KMS-11 (cell line): ENCODE data around the gene LRRTM4.

Experiments
- H2AFZ ChIP-seq: fragments of 200-600 bp; sonication (generic); 2 replicates; pipeline ENCODE4 v1.6.1; 2016; ENCODE audit warnings: antibody characterized with exemption, mixed run types, low read depth
- H3K27ac ChIP-seq: fragments of 200-600 bp; sonication (generic); 2 replicates; pipeline ENCODE4 v1.6.1; 2016; ENCODE audit warnings: mild to moderate bottlenecking, mixed run types
- H3K27me3 ChIP-seq: fragments of 200-600 bp; sonication (generic); 2 replicates; pipeline ENCODE4 v1.6.1; 2017; ENCODE audit warnings: mild to moderate bottlenecking, low read depth, mixed run types, moderate library complexity; ENCODE audit not compliant: insufficient read depth
- H3K36me3 ChIP-seq: fragments of 200-600 bp; sonication (generic); 2 replicates; pipeline ENCODE4 v1.6.1; 2017; ENCODE audit warnings: mild to moderate bottlenecking, mixed run types; ENCODE audit not compliant: insufficient read depth
- H3K4me1 ChIP-seq: fragments of 200-600 bp; sonication (generic); 2 replicates; pipeline ENCODE4 v1.6.1; 2016; ENCODE audit warnings: mild to moderate bottlenecking, low read depth, mixed run types; ENCODE audit not compliant: poor library complexity, severe bottlenecking
- H3K4me2 ChIP-seq: fragments of 200-600 bp; sonication (generic); 2 replicates; pipeline ENCODE4 v1.7.0; 2016; ENCODE audit warnings: mild to moderate bottlenecking, mixed run types
- H3K4me3 ChIP-seq: fragments of 200-600 bp; sonication (generic); IDR thresholded peaks from 2 replicates; pipeline ENCODE4 v1.6.1; 2017; ENCODE audit warnings: low read depth, low read length, mixed read lengths; ENCODE audit not compliant: insufficient read depth
- H3K79me2 ChIP-seq: fragments of 200-600 bp; sonication (generic); 2 replicates; pipeline ENCODE4 v1.6.1; 2016; ENCODE audit warnings: low read depth, mixed run types; ENCODE audit not compliant: insufficient read depth
- H3K9ac ChIP-seq: fragments of 200-600 bp; sonication (generic); 2 replicates; pipeline ENCODE4 v1.6.1; 2016; ENCODE audit warnings: mild to moderate bottlenecking, mixed run types
- H4K20me1 ChIP-seq: fragments of 200-600 bp; sonication (generic); 2 replicates; pipeline ENCODE4 v1.6.1; 2016; ENCODE audit warnings: mild to moderate bottlenecking, mixed run types; ENCODE audit not compliant: insufficient read depth
- TF ChIP-seq, protein P1 (sequence below): fragments of 200-600 bp; sonication (generic); conservative IDR thresholded peaks from 2 replicates; pipeline ENCODE4 v1.6.1; 2017; ENCODE audit warnings: low read depth, mild to moderate bottlenecking, antibody characterized with exemption, low read length, moderate library complexity, mixed read lengths

The LRRTM4 gene

DNA sequence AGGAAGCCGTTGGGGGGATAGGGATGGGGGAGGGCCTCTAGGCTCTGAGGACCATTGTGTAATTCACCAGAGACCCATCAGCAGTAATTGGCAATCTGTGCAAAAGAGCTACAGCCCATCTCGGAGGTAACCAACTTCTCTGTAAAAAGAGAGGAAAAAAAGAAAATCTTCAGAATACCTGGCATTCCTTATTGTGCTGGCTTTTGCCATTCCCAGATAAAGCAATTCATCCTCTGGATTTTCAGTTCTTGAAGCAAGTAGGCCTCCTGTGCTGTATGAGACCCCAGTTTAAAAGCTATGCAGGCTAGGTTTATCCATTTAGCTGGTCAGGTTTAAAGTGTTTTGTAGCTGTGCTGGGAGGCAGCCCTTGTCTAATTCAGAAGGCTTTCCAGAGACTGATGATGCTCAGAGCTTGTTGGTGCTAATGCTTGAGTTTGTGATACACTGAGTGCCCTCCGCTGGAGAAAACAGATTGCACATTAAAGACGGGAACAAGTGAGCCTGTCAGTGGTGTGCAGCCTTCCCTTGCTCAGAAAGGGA is at the start of gene LRRTM4:
LRRTM4 (minus strand) TSS at position 446 of the 540 bp plus-strand sequence.
- H3K36me3 ChIP-seq = no peaks in the 10 kb centered on the region
- no peaks in the 10 kb centered on the region for H4K20me1 ChIP-seq
- no peaks in the 10 kb centered on the region for H3K79me2 ChIP-seq
- H3K27me3 ChIP-seq = no peaks in the 10 kb centered on the region
- no peak within 1 kb of the TSS for H3K4me2 ChIP-seq
- no peak within 1 kb of the TSS for H3K4me3 ChIP-seq
- no peak within 1 kb of the TSS for H2AFZ ChIP-seq
- TF ChIP-seq, protein P1, sequence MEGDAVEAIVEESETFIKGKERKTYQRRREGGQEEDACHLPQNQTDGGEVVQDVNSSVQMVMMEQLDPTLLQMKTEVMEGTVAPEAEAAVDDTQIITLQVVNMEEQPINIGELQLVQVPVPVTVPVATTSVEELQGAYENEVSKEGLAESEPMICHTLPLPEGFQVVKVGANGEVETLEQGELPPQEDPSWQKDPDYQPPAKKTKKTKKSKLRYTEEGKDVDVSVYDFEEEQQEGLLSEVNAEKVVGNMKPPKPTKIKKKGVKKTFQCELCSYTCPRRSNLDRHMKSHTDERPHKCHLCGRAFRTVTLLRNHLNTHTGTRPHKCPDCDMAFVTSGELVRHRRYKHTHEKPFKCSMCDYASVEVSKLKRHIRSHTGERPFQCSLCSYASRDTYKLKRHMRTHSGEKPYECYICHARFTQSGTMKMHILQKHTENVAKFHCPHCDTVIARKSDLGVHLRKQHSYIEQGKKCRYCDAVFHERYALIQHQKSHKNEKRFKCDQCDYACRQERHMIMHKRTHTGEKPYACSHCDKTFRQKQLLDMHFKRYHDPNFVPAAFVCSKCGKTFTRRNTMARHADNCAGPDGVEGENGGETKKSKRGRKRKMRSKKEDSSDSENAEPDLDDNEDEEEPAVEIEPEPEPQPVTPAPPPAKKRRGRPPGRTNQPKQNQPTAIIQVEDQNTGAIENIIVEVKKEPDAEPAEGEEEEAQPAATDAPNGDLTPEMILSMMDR = no peak
- no peaks in the 10 kb centered on the region for H3K4me1 ChIP-seq
- H3K9ac ChIP-seq = no peak within 1 kb of the TSS
- no peak within 1 kb of the TSS for H3K27ac ChIP-seq

DNA sequence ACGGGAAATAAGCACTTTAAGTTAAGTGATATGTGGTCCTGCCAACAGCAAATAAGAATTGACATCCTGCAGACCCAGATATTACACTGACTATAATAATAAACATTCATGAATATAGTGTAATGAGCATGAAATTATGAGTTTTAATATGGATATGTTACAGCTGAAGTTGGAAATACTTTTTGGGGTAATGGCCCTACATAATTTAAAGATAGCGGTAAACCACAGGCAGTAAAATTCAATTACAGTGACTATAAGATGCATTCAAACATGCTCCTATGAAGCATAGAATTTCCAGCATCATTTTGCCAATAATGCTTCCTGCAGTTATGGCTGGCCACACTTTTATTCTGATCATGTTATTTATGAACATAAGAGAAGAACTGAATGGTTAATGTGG is 49.4 kb upstream of the LRRTM4 start:
- no peaks in the 10 kb centered on the region for H3K27me3 ChIP-seq
- H3K27ac ChIP-seq = no peak overlapping the region
- no peak overlapping the region for H3K9ac ChIP-seq
- H3K4me1 ChIP-seq = no peaks in the 10 kb centered on the region
- H2AFZ ChIP-seq = no peak overlapping the region
- TF ChIP-seq, protein P1 = no peak
- no peak overlapping the region for H3K4me2 ChIP-seq
- no peaks in the 10 kb centered on the region for H3K79me2 ChIP-seq
- H3K36me3 ChIP-seq = no peaks in the 10 kb centered on the region
- no peak overlapping the region for H3K4me3 ChIP-seq
- no peaks in the 10 kb centered on the region for H4K20me1 ChIP-seq

DNA sequence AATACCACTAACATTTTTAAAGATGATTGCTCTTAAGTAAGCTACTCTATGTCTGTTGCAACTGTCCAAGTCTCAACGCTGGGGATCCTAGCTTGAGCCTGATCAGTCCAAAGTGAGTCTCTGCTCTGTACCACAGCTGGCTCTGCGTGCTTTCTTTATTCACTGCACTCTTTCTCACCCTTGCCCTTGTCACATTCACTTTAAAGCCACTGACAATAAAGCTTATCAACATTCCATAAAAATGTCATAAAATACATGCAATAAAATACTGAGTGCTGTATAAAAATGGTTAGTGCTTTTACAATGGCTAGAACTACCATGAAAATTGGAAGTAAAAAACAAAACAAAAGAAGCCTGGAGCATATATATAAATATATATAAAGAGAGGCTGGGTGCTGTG is 45.5 kb upstream of the LRRTM4 start:
- peaks cover 4% of the 10 kb centered on the region; the same call in 1 of the 2 replicates for H3K27me3 ChIP-seq
- no peaks in the 10 kb centered on the region for H3K36me3 ChIP-seq
- H3K9ac ChIP-seq = no peak overlapping the region
- no peaks in the 10 kb centered on the region for H3K79me2 ChIP-seq
- H3K4me1 ChIP-seq = no peaks in the 10 kb centered on the region
- no peaks in the 10 kb centered on the region for H4K20me1 ChIP-seq
- TF ChIP-seq, protein P1 = no peak
- H3K4me3 ChIP-seq = no peak overlapping the region
- H3K27ac ChIP-seq = no peak overlapping the region
- H3K4me2 ChIP-seq = no peak overlapping the region
- H2AFZ ChIP-seq = no peak overlapping the region

DNA sequence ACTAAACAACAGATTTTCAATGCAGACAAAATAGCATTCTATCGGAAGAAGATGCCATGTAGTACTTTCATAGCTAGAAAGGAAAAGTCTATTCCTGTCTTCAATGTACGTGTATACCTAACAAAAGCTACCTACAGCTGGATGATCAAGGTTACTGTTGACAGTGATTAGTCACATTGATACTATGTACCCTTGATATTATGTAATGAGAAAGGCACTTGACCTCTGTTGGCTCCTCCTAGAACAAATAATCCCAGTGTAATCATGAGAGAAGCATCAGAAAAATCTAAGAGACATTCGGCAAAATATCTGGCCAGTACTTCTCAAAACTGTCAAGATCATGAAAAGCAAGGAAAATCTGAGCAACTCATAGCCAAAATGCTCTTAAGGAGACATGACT is 44.4 kb upstream of the LRRTM4 start:
- Histone ChIP-seq H3K4me1 (no peaks in the 10 kb centered on the region), H3K27me3 (peaks cover 4% of the 10 kb centered on the region; the same call in 1 of the 2 replicates), H3K79me2 (no peaks in the 10 kb centered on the region), H3K4me2 (no peak overlapping the region), H3K4me3 (no peak overlapping the region), H3K36me3 (no peaks in the 10 kb centered on the region), H2AFZ (no peak overlapping the region), H3K27ac (no peak overlapping the region), H3K9ac (no peak overlapping the region), H4K20me1 (no peaks in the 10 kb centered on the region)
- TF ChIP-seq, protein P1 = no peak
